HL-60 (cell line): ENCODE results near the gene STARD6.

Experiments used
- DNase-seq, 2 experiments: peaks; one replicate each; pipeline ENCODE4 v3.0.0-alpha.2; 2010 to 2020; ENCODE audit warnings: low read depth in 1 of 2, low spot score in 1 of 2
- H3K27ac ChIP-seq: fragments of 250-450 bp; sonication (Bioruptor Pico); replicated peaks from 2 replicates; pipeline ENCODE4 v1.5.1; 2020; ENCODE audit warnings: mild to moderate bottlenecking, moderate library complexity
- H3K27me3 ChIP-seq: fragments of 250-450 bp; sonication (Bioruptor Pico); 2 replicates; pipeline ENCODE4 v1.5.1; 2021; ENCODE audit warnings: mild to moderate bottlenecking, moderate library complexity; ENCODE audit not compliant: insufficient read depth, poor library complexity, severe bottlenecking
- H3K4me3 ChIP-seq: replicated peaks from 2 replicates; pipeline ENCODE4 v1.5.1; 2011; ENCODE audit warnings: mild to moderate bottlenecking, control low read depth, low read length; ENCODE audit not compliant: insufficient read depth
- CTCF ChIP-seq: IDR thresholded peaks from one replicate; pipeline ENCODE4 v1.5.1; 2011; ENCODE audit warnings: low read length, control low read depth, inconsistent platforms; ENCODE audit not compliant: insufficient read depth
- GABPA ChIP-seq: IDR thresholded peaks from 2 replicates; pipeline ENCODE4 v1.6.1; 2012; ENCODE audit warnings: low read depth
- POLR2AphosphoS5 ChIP-seq: IDR thresholded peaks from 2 replicates; pipeline ENCODE4 v1.6.1; 2012; ENCODE audit warnings: low read depth
- SPI1 ChIP-seq: IDR thresholded peaks from 2 replicates; pipeline ENCODE4 v1.6.1; 2012; ENCODE audit warnings: low read depth, mild to moderate bottlenecking, borderline replicate concordance
- TF ChIP-seq, protein P1 (sequence below): IDR thresholded peaks from 2 replicates; pipeline ENCODE4 v1.6.1; 2012; ENCODE audit warnings: low read depth; ENCODE audit not compliant: insufficient replicate concordance

STARD6 gene

GRCh38 chr18:54284981-54285785 lies 72.5 kb downstream of the STARD6 start:
- TF ChIP-seq, protein P1, sequence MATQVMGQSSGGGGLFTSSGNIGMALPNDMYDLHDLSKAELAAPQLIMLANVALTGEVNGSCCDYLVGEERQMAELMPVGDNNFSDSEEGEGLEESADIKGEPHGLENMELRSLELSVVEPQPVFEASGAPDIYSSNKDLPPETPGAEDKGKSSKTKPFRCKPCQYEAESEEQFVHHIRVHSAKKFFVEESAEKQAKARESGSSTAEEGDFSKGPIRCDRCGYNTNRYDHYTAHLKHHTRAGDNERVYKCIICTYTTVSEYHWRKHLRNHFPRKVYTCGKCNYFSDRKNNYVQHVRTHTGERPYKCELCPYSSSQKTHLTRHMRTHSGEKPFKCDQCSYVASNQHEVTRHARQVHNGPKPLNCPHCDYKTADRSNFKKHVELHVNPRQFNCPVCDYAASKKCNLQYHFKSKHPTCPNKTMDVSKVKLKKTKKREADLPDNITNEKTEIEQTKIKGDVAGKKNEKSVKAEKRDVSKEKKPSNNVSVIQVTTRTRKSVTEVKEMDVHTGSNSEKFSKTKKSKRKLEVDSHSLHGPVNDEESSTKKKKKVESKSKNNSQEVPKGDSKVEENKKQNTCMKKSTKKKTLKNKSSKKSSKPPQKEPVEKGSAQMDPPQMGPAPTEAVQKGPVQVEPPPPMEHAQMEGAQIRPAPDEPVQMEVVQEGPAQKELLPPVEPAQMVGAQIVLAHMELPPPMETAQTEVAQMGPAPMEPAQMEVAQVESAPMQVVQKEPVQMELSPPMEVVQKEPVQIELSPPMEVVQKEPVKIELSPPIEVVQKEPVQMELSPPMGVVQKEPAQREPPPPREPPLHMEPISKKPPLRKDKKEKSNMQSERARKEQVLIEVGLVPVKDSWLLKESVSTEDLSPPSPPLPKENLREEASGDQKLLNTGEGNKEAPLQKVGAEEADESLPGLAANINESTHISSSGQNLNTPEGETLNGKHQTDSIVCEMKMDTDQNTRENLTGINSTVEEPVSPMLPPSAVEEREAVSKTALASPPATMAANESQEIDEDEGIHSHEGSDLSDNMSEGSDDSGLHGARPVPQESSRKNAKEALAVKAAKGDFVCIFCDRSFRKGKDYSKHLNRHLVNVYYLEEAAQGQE, result no peak
- TF ChIP-seq SPI1, result no peak
- TF ChIP-seq GABPA, result no peak
- no peak for TF ChIP-seq CTCF
- TF ChIP-seq POLR2AphosphoS5, result no peak
- H3K27me3 ChIP-seq, result no peaks in the 10 kb centered on the region
- no peak overlapping the region for H3K4me3 ChIP-seq
- H3K27ac ChIP-seq, result no peak overlapping the region
- DNase-seq, result no peak

DNA sequence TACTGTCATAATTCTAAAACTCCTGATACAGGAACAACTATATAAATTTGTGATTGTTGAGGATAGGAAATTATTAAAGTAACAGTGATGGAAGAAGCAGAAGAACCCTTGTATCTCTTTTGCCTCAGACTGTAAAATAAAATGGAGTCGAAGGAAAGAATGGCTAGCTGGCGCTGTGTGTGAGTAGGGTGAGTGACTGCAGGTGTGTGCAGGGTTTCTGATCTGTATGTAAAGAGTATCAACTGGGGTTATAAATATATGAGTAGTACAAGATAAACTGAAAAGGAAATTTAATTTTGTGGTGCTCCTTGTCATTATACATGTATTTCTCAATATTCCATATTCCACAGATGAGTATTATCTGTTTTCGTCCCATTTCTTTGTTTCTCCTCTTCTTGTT lies 73.1 kb downstream of the STARD6 start:
- Histone ChIP-seq H3K4me3 (no peak overlapping the region), H3K27me3 (no peaks in the 10 kb centered on the region), H3K27ac (no peak overlapping the region)
- no peak for DNase-seq
- no peak for TF ChIP-seq POLR2AphosphoS5
- TF ChIP-seq SPI1, result no peak
- TF ChIP-seq, protein P1, result no peak
- TF ChIP-seq GABPA, result no peak
- no peak for TF ChIP-seq CTCF

DNA sequence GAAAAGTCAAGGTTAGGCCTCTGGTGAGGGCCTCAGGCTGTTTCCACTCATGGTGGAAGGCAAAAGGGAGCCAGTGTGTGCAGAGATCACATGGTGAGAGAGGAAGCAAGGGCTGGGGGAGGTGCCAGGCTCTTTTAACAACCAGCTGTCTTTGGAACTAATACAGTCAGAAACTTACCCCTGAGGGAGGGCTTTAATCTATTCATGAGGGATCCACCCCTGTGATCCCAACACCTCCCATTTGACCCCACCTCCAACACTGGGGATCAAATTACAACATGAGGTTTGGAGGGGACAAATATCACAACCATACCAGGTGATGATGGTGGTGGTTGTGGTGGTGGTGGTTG lies 77.5 kb downstream of the STARD6 start:
- peak in 1 of 2 experiments; percentile 18 for DNase-seq

More for the DNA sequence above, 77.5 kb downstream of the STARD6 start:
- TF ChIP-seq, protein P1, result no peak
- TF ChIP-seq CTCF, result no peak
- TF ChIP-seq GABPA, result no peak
- TF ChIP-seq SPI1, result no peak
- no peak for TF ChIP-seq POLR2AphosphoS5
- no peaks in the 10 kb centered on the region for H3K27me3 ChIP-seq
- H3K4me3 ChIP-seq, result no peak overlapping the region
- H3K27ac ChIP-seq, result no peak overlapping the region
